ENCODE measurements around the gene FHL3.
A peak's percentile ranks its signal among the peaks of the same experiment; 100 is the strongest.
"Not testable (repeated sequence)": the region's sequence is repeated elsewhere in the genome, so short reads cannot be mapped to it uniquely, and the experiment has no call there.

The FHL3 gene

GRCh38 chr1:37983546-37983945 is 21.8 kb downstream of the FHL3 start:
- Histone ChIP-seq H3K9ac (no peak overlapping the region), H3K27ac (no peak overlapping the region), H3K79me2 (ENCODE audit: insufficient read depth, low read depth) (peaks cover 13% of the 10 kb centered on the region), H4K20me1 (ENCODE audit: insufficient read depth) (no peaks in the 10 kb centered on the region), H3K4me2 (no peak overlapping the region), H3K4me1 (ENCODE audit: low read depth, poor library complexity, severe bottlenecking) (peaks cover 16% of the 10 kb centered on the region), H3K36me3 (ENCODE audit: insufficient read depth) (peaks cover 11% of the 10 kb centered on the region; the same call in 1 of the 2 replicates), H3K4me3 (IDR thresholded peaks at IDR 0.05; ENCODE audit: insufficient read depth, low read depth, low read length) (no peak overlapping the region), H2AFZ (ENCODE audit: low read depth) (no peak overlapping the region), H3K27me3 (ENCODE audit: insufficient read depth, low read depth) (no peaks in the 10 kb centered on the region)
- TF ChIP-seq CTCF (conservative IDR thresholded peaks at IDR 0.05; ENCODE audit: low read depth, low read length), result no peak

GRCh38 chr1:37978541-37978940 is 26.8 kb downstream of the FHL3 start:
- Histone ChIP-seq H2AFZ (ENCODE audit: low read depth) (no peak overlapping the region), H3K4me3 (IDR thresholded peaks at IDR 0.05; ENCODE audit: insufficient read depth, low read depth, low read length) (no peak overlapping the region), H3K27ac (no peak overlapping the region), H4K20me1 (ENCODE audit: insufficient read depth) (no peaks in the 10 kb centered on the region), H3K27me3 (ENCODE audit: insufficient read depth, low read depth) (no peaks in the 10 kb centered on the region), H3K79me2 (ENCODE audit: insufficient read depth, low read depth) (no peaks in the 10 kb centered on the region; the same call in 1 of the 2 replicates), H3K4me2 (no peak overlapping the region), H3K36me3 (ENCODE audit: insufficient read depth) (peaks cover 9% of the 10 kb centered on the region; the same call in 1 of the 2 replicates), H3K4me1 (ENCODE audit: low read depth, poor library complexity, severe bottlenecking) (no peaks in the 10 kb centered on the region), H3K9ac (no peak overlapping the region)
- no peak for TF ChIP-seq CTCF (conservative IDR thresholded peaks at IDR 0.05; ENCODE audit: low read depth, low read length)

GRCh38 chr1:37975083-37975482 is 30.2 kb downstream of the FHL3 start:
- H4K20me1 ChIP-seq (ENCODE audit: insufficient read depth); H3K79me2 ChIP-seq (ENCODE audit: insufficient read depth, low read depth); H3K9ac ChIP-seq; H3K27me3 ChIP-seq (ENCODE audit: insufficient read depth, low read depth); H2AFZ ChIP-seq (ENCODE audit: low read depth); H3K36me3 ChIP-seq (ENCODE audit: insufficient read depth); H3K4me1 ChIP-seq (ENCODE audit: low read depth, poor library complexity, severe bottlenecking); H3K27ac ChIP-seq; H3K4me3 ChIP-seq (IDR thresholded peaks at IDR 0.05; ENCODE audit: insufficient read depth, low read depth, low read length); H3K4me2 ChIP-seq: not testable (repeated sequence)
- TF ChIP-seq CTCF (conservative IDR thresholded peaks at IDR 0.05; ENCODE audit: low read depth, low read length), result peak; percentile 49

GRCh38 chr1:37974567-37974966 is 30.7 kb downstream of the FHL3 start:
- Histone ChIP-seq H3K36me3 (ENCODE audit: insufficient read depth) (peaks cover 9% of the 10 kb centered on the region; the same call in 1 of the 2 replicates), H3K4me3 (IDR thresholded peaks at IDR 0.05; ENCODE audit: insufficient read depth, low read depth, low read length) (no peak overlapping the region), H3K27ac (no peak overlapping the region), H3K9ac (no peak overlapping the region), H3K27me3 (ENCODE audit: insufficient read depth, low read depth) (no peaks in the 10 kb centered on the region), H3K4me2 (no peak overlapping the region), H2AFZ (ENCODE audit: low read depth) (no peak overlapping the region), H4K20me1 (ENCODE audit: insufficient read depth) (no peaks in the 10 kb centered on the region; the same call in 1 of the 2 replicates), H3K4me1 (ENCODE audit: low read depth, poor library complexity, severe bottlenecking) (no peaks in the 10 kb centered on the region), H3K79me2 (ENCODE audit: insufficient read depth, low read depth) (no peaks in the 10 kb centered on the region; the same call in 1 of the 2 replicates)
- TF ChIP-seq CTCF (conservative IDR thresholded peaks at IDR 0.05; ENCODE audit: low read depth, low read length), result no peak

GRCh38 chr1:37973684-37974083 is 31.6 kb downstream of the FHL3 start:
- not testable (repeated sequence) for H4K20me1 ChIP-seq (ENCODE audit: insufficient read depth); H3K79me2 ChIP-seq (ENCODE audit: insufficient read depth, low read depth); H3K4me1 ChIP-seq (ENCODE audit: low read depth, poor library complexity, severe bottlenecking); H3K4me3 ChIP-seq (IDR thresholded peaks at IDR 0.05; ENCODE audit: insufficient read depth, low read depth, low read length); H2AFZ ChIP-seq (ENCODE audit: low read depth); H3K9ac ChIP-seq; H3K36me3 ChIP-seq (ENCODE audit: insufficient read depth); H3K27ac ChIP-seq; H3K27me3 ChIP-seq (ENCODE audit: insufficient read depth, low read depth); H3K4me2 ChIP-seq

Data from KMS-11 (cell line).